ENCODE data around the gene FOCAD.
"Not testable (repeated sequence)": the region's sequence is repeated elsewhere in the genome, so short reads cannot be mapped to it uniquely, and the experiment has no call there.

GRCh38 chr9:20658246-20658667 lies 25.8 kb upstream of the FOCAD start:
- not testable (repeated sequence) for TF ChIP-seq CTCF (conservative IDR thresholded peaks at IDR 0.05); EZH2 (IDR thresholded peaks at IDR 0.05; ENCODE audit: low read depth)
